Motor neuron (in vitro differentiated cells): ENCODE results near the gene EVI5. TPM values are rescaled to one million over a fixed set of nuclear protein-coding genes. Genes with fewer than 3 reads are reported as not detected.

Experiments used
- ATAC-seq, 8 experiments: fragments of 200-7000 bp; cut with Tn5 transposase; replicated peaks in 6 of 8; 2 replicates each; pipeline ENCODE4 v1.8.0; 2021; ENCODE audit warnings: mild to moderate bottlenecking in 8 of 8, moderate library complexity in 8 of 8
- H3K27ac ChIP-seq, 2 donors: fragments of 250-450 bp; sonication (Bioruptor Pico); 2 replicates each; pipeline ENCODE4 v1.9.0; 2021; ENCODE audit warnings: antibody characterized with exemption in 2 of 2, mild to moderate bottlenecking in 2 of 2, moderate library complexity in 1 of 2
- H3K4me1 ChIP-seq, 2 donors: fragments of 250-450 bp; sonication (Bioruptor Pico); replicated peaks in 1 of 2; 2 replicates each; pipeline ENCODE4 v1.6.1; 2021; ENCODE audit warnings: antibody characterized with exemption in 2 of 2, mild to moderate bottlenecking in 2 of 2, moderate library complexity in 1 of 2
- H3K4me3 ChIP-seq, 5 donors: fragments of 250-450 bp; sonication (Bioruptor Pico); 2 replicates each; pipeline ENCODE4 v1.9.0; 2021; ENCODE audit warnings: antibody characterized with exemption in 5 of 5, mild to moderate bottlenecking in 5 of 5, moderate library complexity in 4 of 5
- WGBS, 10 experiments: fragments of 450-650 bp; shearing (Covaris generic); methylation state at CpG; one replicate each; pipeline ENCODE4 v1.0.0; 2022; 5-methylcytosine and 5-hydroxymethylcytosine counted together
- in situ Hi-C, 9 experiments: fragments of 400-800 bp; cut with MboI; loops; one replicate each; pipeline ENCODE4 v1.15.0; 2021; ENCODE audit warnings: low sequenced_read_pairs in 9 of 9, low pct_unique_long_range_greater_than_20kb in 2 of 9; ENCODE audit not compliant: unreplicated experiment in 9 of 9
- total RNA-seq, 8 experiments: library from RNA; unstranded; fragments of 300-600 nt; gene quantifications; 2 replicates each; pipeline versions ENCODE4 v1.2.3 to v1.2.4, GENCODE V29; 2022

Gene EVI5
- total RNA-seq, 8 experiments from 2014 or later = 20.9 to 59.0 (median 30.2) TPM

DNA sequence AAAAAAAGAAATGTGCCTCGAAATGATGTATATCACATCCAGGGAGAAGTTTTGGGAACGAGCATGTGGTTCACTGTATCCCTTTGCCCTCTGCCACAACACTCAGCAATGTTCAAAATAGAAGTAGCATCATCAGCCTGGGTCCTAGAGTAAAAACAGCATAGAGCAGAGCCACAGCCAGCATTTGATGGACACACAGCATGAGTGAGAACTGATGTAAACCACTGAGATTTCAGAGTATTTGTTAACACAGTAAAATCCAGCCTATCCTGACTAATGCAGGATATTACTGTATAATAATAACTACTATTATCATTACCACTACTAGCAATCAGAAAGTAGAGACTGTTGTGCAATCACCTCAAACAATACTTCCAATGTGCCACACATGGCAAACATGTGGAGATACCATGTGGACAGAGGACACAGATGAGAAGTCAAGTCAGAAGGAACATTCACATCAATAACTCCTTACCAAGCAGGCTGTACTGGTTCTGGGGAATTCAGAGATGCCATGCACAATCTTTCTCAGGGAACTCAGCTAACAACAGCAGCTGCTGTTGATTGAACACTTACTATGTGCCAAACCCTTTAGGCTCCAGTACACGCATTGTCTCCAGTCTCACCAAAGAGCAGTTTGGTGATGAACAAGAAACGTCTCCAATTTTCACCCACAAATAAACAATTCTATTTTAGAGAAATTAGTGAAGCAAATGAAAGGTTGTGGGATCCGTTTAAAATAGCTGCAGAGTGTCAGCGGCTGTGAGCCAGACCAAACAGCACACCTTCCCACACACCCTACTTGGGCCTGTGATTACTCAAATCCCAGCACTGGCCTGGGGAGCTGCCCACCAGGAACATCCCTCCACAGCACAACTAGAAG is 281.6 kb downstream of the EVI5 start:
- in situ Hi-C loops = no loop called here
- ATAC-seq = peak in 1 of 8 experiments; percentile 38
- Histone ChIP-seq H3K4me1 (no peaks in the 10 kb centered on the region), H3K4me3 (no peak overlapping the region), H3K27ac (no peak overlapping the region)
- WGBS, 10 experiments = 13 to 100% (median 81%) methylated on average over 1 to 5 of the region's 6 CpGs; no CpG with 5 or more reads in 2 of the 10 experiments

- in situ Hi-C loops = no loop called here
- H3K27ac ChIP-seq = no peak overlapping the region
- ATAC-seq = peak in 1 of 8 experiments; percentile 68
- H3K4me3 ChIP-seq = no peak overlapping the region
- H3K4me1 ChIP-seq = no peaks in the 10 kb centered on the region
These were observed 282.7 kb downstream of the EVI5 start for GRCh38 chr1:92502247-92502646.

- WGBS, 10 experiments = 0 to 50% (median 28%) methylated on average over 1 of the region's 1 CpG; no CpG with 5 or more reads in 2 of the 10 experiments
- Histone ChIP-seq H3K27ac (no peak overlapping the region), H3K4me1 (no peaks in the 10 kb centered on the region), H3K4me3 (no peak overlapping the region)
- in situ Hi-C loops = no loop called here
- no peak for ATAC-seq
These were observed 284.4 kb downstream of the EVI5 start for GRCh38 chr1:92500552-92500951.

- in situ Hi-C loops = no loop called here
- ATAC-seq = no peak
- no peak overlapping the region for H3K4me3 ChIP-seq
- H3K27ac ChIP-seq = no peak overlapping the region
- WGBS, 10 experiments = 0 to 75% (median 63%) methylated on average over 1 to 2 of the region's 2 CpGs
- H3K4me1 ChIP-seq = no peaks in the 10 kb centered on the region
These were observed 289.4 kb downstream of the EVI5 start for GRCh38 chr1:92495392-92496063.

DNA sequence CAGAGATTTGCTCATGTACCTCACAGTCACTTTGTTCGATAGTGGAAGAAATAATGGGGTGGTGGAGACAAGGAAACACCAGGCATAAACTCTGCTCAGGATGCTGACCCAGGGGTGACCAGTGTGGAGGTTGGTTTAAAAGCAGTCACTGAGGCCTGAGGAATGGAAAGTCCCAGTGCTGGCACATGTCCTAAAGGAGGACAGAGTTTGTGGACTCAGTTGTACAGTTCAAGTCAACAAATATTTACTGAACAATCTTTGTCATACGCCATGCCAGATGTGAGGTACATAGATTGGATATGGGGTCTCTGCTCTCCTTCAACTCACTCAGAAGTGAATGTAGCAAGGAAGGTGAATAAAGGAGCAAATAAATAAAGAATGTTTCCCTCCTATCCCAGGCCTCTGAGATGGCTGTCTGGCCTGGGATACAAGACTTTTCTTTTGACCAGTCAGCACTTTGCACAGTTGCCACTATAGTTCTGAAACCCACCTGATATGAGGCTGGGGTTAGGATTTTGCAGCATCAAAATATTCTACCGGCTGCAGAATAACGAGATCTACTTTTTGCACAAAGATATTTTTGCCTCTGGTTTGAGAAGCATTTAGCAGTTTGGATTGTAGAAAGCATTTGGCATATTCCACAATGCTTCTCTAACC is 290.3 kb downstream of the EVI5 start:
- H3K27ac ChIP-seq = no peak overlapping the region
- no peak overlapping the region for H3K4me3 ChIP-seq
- no peaks in the 10 kb centered on the region for H3K4me1 ChIP-seq
- in situ Hi-C loops = no loop called here
- WGBS, 10 experiments = 74 to 100% (median 82%) methylated on average over 1 to 4 of the region's 4 CpGs; no CpG with 5 or more reads in 2 of the 10 experiments
- no peak for ATAC-seq

DNA sequence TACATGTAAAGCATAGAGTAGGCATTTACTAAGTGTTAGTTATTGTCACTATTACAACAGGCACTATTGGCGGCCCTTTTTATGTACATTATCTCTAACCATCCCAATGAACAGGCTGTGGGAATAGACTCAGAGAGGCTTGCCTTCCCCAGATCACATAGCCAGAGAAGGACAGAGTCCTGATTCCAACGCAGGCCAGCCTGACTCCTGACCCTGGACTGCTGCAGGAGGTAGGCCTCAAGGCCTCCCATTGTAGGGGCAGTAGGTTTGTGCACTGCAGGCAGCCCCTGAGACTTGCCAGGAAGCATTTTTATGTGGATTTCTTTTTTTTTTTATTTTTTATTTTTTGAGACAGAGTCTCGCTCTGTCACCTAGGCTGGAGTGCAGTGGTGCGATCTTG is 291.8 kb downstream of the EVI5 start:
- in situ Hi-C loops = no loop called here
- no peak for ATAC-seq
- H3K27ac ChIP-seq = no peak overlapping the region
- no peak overlapping the region for H3K4me3 ChIP-seq
- WGBS, 10 experiments = 20 to 100% (median 94%) methylated on average over 1 to 3 of the region's 4 CpGs; no CpG with 5 or more reads in 1 of the 10 experiments
- no peaks in the 10 kb centered on the region for H3K4me1 ChIP-seq

DNA sequence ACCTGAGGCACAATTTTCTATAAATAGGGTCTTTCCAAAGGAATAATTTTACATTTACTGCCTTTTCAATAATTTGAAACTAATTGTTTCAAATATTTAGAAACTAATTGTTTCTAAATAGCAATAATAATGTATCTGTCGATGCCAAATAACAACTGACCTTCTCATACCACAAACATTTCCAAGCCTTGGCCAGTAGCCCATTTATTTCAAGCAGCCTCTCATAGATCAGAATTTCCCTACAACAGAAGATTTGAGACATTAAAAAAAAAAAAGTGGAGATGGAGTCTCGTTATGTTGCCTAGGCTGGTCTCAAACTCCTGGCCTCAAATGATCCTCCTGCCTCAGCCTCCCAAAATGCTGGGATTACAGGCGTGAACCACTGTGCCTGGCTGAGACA is 296.1 kb downstream of the EVI5 start:
- Histone ChIP-seq H3K27ac (no peak overlapping the region), H3K4me1 (peaks cover 16 to 29% of the 10 kb centered on the region in 2 donors), H3K4me3 (no peak overlapping the region)
- WGBS, 10 experiments = 40 to 93% (median 73%) methylated on average over 1 to 3 of the region's 3 CpGs; no CpG with 5 or more reads in 1 of the 10 experiments
- no peak for ATAC-seq
- in situ Hi-C loops = no loop called here

- in situ Hi-C loops = no loop called here
- Histone ChIP-seq H3K27ac (no peak overlapping the region), H3K4me1 (peaks cover 16 to 33% of the 10 kb centered on the region in 2 donors), H3K4me3 (no peak overlapping the region)
- 8 to 67% (median 30%) methylated on average over 1 to 3 of the region's 3 CpGs; no CpG with 5 or more reads in 1 of the 10 experiments for whole genome bisulfite sequencing, 10 experiments
- ATAC-seq = no peak
These were observed 296.5 kb downstream of the EVI5 start for GRCh38 chr1:92488416-92488815.

DNA sequence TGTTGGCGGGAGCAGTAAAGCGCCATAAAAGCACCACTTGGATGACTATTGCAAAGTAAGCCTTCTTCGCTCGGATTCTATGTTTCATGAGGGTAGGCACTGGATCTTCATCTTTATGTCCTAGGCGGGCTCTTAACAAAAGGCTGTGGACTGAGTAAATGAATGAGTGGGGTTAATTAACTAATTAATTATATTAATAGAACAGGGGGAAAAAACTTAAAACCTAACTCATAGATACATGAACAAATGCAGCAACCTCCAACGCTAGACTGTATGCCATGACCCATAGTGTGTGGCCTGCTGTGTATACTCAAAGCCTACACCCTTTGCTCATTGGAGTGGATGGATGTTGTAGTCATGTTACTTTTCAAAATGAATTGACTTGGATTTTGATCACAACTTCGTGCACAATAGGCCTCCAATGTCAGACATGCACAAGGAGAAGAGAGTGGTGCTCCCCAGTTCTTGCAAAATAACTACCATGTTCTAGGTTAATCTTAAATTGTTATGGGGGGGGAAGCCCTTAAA is 297.8 kb downstream of the EVI5 start:
- no peak for ATAC-seq
- Histone ChIP-seq H3K27ac (no peak overlapping the region), H3K4me1 (peaks cover 16 to 43% of the 10 kb centered on the region in 2 donors), H3K4me3 (no peak overlapping the region)
- in situ Hi-C loops = no loop called here
- WGBS, 10 experiments = 0 to 86% (median 31%) methylated on average over 1 to 7 of the region's 7 CpGs

GRCh38 chr1:92486251-92487077 is 298.4 kb downstream of the EVI5 start, which contains the start of gene GFI1:
TSS of gene GFI1 (minus strand) at chr1:92486925. CDS start at chr1:92483487, 3,438 bp downstream.
- ATAC-seq = peak; percentile 11 to 40 (median 26)
- 0 to 4% (median 2%) methylated on average over 4 to 37 of the region's 77 CpGs; no CpG with 5 or more reads in 6 of the 10 experiments for WGBS, 10 experiments
- peaks cover 16 to 48% of the 10 kb centered on the region in 2 donors for H3K4me1 ChIP-seq
- peak within 1 kb of the TSS in 3 of 5 donors; percentile 16 to 19 (median 17) for H3K4me3 ChIP-seq
- no peak within 1 kb of the TSS for H3K27ac ChIP-seq
- in situ Hi-C loops = no loop called here

DNA sequence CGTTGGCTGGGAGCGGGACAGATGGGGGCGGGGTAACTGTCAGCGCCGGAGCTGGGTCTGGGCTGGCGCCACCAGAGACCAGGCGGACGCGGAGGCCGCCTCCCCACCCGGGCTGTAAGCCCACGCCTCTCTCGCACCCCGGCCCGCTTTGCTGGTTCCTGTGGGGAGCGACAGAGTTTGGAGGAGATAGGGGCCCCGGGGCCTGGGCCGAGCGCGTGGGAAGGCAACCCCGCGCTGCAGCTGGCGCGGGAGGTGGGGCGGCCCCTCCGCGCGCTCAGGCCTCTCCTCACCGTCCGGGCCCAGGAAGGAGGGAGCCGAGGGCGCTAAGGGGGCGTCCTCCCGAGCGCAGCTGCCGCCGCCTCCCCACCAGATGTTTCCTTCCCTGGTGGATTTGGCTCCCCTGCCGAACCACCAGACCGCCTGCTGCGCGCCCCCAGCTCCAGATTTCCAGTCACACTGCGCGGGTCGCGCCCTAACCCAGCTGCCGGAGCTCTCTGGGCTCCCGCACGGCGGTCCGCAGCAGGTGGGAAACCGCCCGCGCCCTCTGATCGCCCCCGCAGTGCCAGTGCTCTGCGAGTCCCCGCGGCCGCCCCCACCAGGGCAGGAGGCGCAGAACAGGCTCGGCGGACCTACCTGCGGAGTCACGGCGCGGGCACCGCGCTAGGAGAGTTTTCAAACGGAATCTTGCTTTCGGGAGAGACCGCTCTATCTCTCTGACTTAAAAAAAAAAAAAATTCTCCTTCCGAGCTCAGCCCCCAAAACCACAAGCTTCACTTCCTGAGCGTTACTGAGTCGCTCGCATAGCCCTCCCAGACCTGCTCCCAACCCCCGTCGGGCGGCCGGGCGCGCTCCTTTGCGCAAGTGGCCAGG is 299.3 kb downstream of the EVI5 start:
- in situ Hi-C loops = no loop called here
- peaks cover 21 to 57% of the 10 kb centered on the region in 2 donors for H3K4me1 ChIP-seq
- ATAC-seq = peak; percentile 12 to 54 (median 38)
- WGBS, 10 experiments = 0 to 2% (median 0%) methylated on average over 5 to 17 of the region's 82 CpGs; no CpG with 5 or more reads in 4 of the 10 experiments
- H3K27ac ChIP-seq = no peak overlapping the region
- H3K4me3 ChIP-seq = peak overlapping the region in 2 of 5 donors; percentile 13 to 17
